Limb (tissue), 2 donors: ENCODE results near the gene SKI.

ENCODE experiments used
- DNase-seq, 2 donors: peaks; one replicate each; pipeline ENCODE4 v3.0.0-alpha.2; 2016; ENCODE audit errors: extremely low spot score in 2 of 2

The SKI gene

GRCh38 chr1:2274929-2275475 is 46.9 kb downstream of the SKI start:
- DNase-seq = no peak

DNA sequence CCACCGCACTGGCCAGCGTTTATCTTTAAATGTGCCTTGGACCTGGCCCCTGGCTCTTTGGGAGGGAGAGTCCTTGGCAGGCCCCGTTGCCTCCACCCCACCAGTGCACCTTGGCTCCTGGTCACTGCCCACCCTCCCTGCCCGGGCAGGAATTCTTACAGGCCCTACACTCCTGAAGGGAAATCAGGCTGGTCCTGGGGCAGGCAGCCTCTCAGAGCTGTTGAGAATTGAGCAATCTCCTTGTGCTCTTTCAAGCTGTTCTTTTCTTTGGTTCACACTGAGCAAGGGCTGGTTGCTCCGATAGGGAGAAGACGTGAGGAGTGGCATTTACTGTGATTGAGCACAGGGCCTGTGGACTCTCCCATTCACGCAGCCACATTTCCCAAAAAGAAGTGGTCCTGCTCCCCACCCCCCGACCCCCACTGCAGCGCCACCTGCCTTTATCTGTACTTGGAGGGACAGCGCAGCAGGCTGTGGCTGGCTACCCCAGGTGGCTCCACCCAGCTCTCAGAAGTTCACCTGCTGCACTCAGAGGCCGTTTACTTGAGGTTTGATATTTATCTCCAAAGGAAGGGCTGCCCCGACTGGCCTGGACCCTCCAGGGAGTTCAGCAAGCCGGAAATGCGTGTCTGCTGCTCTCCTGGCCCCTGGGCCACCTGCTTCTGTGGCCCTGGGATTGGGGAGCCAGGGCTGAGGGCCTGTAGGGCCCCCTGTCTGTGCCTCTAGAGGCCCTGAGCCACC is 47.8 kb downstream of the SKI start:
- DNase-seq = no peak

DNA sequence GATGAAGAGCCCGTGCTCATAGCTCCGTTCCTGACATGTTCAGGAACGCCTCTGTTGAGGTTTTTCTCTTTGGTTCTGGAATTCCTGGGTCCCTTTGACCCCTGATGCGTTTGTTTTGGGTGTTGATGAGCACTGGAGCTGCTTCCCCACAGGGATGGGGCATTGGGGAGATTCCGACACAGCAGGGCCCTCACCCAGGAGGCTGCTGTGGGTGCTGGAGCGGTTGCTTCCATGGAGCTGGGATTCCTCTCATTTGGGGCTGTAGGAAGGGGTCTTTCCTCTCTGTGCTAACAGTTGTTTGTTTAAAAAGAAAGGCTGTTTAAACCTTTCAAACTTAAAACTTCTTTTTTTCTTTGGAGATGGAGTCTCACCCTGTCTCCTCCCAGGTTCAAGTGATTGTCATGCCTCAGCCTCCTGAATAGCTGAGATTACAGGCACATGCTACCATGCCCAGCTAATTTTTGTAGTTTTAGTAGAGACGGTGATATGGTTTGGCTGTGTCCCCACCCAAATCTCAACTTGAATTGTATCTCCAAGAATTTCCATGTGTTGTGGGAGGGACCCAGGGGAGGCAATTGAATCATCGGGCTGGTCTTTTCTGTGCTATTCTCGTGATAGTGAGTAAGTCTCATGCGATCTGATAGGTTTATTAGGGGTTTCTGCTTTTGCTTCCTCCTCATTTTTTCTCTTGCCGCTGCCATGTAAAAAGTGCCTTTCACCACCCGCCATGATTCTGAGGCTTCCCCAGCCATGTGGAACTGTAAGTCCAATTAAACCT is 48.9 kb downstream of the SKI start:
- no peak for DNase-seq

DNA sequence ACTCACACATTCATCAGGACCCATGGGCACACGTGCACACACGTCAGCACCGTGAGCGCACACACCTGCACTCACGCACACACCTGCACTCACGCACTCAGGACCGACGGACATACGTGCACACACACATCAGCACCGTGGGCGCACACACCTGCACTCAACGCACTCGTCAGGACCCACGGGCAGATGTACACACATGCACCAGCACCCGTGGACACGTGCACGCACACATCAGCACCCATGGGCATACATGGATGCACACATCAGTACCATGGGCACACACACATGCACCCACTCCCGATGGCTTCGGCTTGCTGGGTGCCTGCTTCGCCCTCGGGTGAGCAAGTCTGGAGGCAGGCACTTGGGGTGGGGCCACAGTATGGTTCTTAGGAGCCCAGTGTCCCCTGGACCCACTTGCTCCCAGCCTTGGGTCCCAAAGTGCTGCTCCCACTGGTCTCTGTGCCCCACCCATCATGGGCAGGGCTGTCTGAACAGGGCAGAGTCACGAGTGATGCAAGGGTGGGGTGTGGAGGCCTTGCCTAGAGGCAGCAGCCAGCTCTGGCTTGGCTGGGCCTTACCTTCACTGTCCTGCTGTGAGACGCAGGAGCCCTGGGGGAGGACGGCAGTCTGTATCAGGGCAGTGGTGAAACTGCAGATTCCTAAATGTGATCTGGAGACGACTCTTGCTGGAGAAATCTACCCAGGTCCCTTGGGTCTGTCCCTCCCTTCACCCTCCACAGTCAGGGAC is 49.8 kb downstream of the SKI start:
- DNase-seq = no peak

DNA sequence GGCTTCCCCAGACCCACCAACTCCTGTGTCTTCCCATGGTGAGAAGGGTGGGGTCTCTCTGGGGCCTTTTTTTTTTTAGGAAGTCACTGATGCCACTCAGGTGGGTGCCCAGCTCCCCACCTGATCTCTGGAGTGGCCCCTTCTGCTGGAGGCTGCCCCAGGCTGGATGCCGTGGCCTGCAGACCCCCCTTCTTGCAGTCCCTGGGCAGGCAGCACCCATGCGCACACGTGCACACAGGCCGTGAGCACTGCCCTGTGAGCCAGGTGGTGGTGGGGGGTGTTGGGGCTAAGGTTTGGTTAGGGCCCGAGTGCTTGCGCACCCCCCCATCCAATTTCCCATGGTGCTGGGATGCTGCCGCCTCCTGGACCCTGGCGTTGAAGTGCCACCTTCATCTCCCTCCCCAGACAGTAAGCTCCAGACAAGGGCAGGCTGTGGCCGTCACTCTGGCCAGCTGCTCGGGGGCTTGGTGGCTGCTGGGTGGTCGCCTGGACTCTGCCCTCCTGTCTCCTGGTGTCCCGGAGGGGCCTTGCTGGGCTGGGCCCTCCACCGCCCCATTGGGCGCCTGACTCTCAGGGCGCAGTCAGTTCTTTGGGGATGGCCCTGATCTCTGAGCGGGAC is 50.6 kb downstream of the SKI start:
- DNase-seq = no peak

DNA sequence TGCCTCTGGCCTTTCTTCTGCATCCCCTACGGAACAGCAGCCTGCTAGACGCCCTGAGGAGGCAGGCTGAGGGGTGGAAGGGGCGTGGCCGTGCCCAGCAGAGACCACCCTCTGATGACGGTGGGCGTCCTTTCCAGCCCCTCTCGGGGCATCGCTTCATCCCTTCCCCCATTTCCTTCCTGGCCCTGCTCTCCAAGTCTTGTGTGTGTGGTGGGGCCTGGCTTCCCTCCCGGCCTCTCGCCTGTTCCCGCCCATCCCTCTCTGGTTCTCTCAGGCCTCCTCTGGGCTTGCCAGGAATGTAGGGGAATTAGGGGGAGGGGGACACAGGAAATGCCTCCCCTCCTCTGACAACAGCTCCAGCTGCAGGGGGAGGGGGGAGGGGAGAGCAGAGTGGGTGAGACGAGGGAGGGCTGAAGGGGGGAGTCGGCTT is 51.1 kb downstream of the SKI start:
- peak; percentile 92 to 96 for DNase-seq

DNA sequence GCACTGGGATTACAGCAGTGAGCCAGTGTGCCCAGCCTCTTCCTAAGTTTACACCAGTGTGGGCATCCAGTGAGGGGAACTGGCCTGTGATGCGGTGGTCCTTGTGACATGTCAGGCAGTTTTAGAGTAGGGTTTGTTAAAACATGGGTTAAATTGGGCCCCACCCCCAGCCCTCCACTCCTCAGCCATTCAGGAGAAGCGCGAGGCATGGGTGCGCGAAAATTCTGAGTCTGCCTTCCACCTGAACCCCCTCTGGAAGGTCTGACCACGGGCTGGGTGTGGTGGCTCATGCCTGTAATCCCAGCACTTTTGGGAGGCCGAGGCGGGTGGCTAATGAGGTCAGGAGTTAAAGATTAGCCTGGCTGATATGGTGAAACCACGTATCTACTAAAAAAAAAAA is 51.7 kb downstream of the SKI start:
- DNase-seq = no peak

GRCh38 chr1:2282556-2283270 is 54.6 kb downstream of the SKI start:
- DNase-seq = no peak

GRCh38 chr1:2283371-2283990 is 55.4 kb downstream of the SKI start:
- DNase-seq = no peak

DNA sequence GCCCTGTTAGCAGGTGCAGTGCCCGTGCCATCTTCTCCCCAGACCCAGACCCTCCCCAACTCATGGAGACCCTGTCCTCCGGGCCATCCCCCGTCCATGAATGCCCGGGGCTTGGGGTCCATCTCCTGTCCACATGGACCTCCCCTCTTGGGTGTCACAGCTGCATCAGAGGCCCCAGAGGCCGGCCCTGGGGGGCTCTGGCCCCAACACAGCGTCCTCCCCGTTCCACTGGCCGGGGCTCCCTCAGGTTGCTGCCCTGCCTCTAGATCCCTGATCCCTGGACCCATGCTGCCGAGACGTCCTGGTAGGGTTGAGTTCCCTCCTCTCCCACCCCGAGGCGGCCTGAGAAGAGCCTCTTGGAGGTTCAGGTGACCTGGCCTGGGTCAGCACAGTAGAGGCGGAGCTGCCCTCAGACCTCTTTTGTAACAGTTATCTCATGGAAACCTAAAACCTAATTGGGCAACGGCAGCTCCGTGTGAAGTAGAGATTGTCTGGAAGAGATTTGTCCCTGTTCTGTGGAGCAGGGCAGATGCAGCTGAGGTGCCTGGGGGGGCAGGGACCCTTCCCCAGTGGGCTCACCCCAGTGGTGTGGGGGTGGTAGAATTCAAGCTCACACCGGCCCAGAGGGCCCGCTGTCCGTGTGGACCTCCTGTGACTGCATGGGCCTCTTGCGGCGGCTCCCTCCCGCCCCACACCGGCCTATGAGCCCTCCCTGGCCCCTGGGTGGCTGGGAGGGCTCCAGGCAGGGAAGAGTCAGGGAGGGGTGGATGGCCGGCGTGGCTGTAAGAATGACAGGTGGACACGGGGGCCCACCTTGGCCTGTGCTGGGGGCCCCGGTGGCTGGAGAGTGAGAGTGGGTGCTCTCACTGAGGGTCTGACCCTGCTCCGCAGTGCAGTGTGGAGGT is 56.1 kb downstream of the SKI start:
- DNase-seq = no peak

GRCh38 chr1:2284932-2285331 is 56.8 kb downstream of the SKI start:
- DNase-seq = no peak

GRCh38 chr1:2286923-2287322 is 58.8 kb downstream of the SKI start:
- no peak for DNase-seq

DNA sequence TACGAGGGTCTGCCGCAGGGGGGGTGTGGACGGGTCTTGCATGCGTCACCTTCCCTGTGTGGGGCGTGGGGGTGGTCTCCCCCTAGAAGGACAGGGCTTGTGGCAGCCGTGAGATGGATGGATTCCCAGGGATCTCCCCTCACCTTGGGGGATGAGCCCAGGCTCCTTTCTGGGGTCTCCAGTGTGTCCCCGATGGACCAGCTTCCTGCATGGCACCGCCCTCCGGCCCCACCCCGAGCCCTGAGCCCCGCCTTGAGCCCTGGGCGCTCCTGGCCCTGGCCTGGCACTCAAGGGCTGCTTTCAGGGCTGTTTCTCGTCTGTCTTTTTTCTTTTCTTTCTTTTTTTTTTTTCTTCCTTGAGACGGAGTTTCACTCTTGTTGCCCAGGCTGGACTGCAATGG is 59.5 kb downstream of the SKI start:
- no peak for DNase-seq

GRCh38 chr1:2288311-2288710 is 60.2 kb downstream of the SKI start:
- no peak for DNase-seq

DNA sequence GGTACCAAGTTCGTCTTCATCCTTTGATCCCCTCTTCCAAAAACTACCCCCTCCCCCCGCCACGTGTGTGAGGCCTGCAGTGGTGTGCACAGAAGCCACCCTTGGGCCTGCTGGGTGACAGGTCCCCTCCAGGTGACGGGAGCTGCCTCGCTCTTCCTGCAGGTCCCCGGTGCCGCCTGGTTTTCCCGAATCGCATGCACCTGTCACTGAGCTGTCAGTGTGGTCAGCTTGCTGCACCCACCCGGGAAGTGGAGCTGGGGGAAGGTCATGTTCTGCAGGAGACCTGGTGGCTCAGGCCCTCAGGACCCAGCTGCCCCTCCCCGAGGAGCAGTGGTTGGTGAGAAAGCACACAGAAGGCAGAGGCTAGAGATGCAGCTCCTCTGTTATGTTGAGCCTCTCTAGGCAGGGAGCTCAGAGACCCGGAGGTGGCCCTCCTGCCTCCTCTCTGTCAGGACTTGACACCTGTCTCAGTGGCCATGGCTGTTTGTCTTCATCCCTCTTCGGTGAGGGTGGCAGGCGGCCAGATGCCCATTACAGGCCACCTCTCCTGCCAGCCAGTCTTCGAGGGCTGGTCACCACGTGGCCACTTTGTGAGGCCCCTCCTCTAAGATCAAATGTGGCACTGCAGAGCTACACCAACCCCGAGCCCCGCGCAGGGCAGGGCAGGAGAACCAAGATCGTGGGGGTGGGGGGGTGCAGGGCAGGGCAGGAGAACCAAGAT is 60.9 kb downstream of the SKI start:
- DNase-seq = no peak

- DNase-seq = no peak
These were observed 61.5 kb downstream of the SKI start for GRCh38 chr1:2289607-2290006.

- DNase-seq = no peak
These were observed 62.1 kb downstream of the SKI start for GRCh38 chr1:2290171-2290578.

- DNase-seq = peak in 1 of 2 donors; percentile 65
These were observed 62.7 kb downstream of the SKI start for GRCh38 chr1:2290595-2291510.
